Measurements from ENCODE around the gene MAZ.
"Not testable (repeated sequence)": the region's sequence is repeated elsewhere in the genome, so short reads cannot be mapped to it uniquely, and the experiment has no call there.

MAZ gene

DNA sequence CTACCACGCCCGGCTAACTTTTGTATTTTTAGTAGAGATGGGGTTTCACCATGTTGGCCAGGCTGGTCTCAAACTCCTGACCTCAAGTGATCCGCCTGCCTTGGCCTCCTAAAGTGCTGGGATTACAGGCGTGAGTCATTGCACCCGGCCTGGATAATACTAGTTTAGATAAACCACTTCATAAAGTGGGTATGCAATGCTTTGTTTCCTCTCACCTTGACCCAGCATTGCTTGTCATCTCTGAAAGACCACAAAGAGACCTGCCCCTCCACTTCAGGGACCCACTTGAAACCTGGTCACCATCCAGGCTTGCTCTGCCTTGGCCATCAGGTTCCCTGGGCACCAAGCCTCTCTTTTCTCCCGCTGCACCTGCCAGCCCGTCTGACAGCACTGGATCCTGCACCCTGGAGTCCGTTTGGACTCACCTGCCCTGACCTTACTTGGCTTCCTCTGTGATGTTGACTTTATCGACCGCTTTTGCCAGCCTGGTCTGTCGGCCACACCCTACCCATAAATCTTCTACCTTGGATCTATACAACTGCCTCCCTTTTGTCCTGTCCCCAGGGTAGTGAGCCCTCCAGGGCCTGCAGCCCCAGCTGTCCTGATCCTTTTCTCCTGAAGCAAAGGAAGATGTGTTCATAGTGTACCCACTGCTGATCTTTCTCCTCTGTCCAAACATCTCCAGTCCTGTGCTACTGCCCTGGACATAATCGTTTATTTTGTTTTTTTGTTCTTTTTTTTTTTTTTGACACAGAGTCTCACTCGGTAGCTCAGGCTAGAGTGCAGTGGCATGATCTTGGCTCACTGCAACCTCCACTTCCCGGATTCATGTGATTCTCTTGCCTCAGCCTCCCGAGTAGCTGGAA lies 40.9 kb upstream of the MAZ start:
- H3K4me3 ChIP-seq (ENCODE audit: low read depth, low read length), result no peak overlapping the region
- TF ChIP-seq CTCF (IDR thresholded peaks at IDR 0.05; ENCODE audit: low read depth, low read length), result no peak

GRCh38 chr16:29766571-29766970 lies 39.8 kb upstream of the MAZ start:
- H3K4me3 ChIP-seq (ENCODE audit: low read depth, low read length), result no peak overlapping the region
- TF ChIP-seq CTCF (IDR thresholded peaks at IDR 0.05; ENCODE audit: low read depth, low read length), result no peak

DNA sequence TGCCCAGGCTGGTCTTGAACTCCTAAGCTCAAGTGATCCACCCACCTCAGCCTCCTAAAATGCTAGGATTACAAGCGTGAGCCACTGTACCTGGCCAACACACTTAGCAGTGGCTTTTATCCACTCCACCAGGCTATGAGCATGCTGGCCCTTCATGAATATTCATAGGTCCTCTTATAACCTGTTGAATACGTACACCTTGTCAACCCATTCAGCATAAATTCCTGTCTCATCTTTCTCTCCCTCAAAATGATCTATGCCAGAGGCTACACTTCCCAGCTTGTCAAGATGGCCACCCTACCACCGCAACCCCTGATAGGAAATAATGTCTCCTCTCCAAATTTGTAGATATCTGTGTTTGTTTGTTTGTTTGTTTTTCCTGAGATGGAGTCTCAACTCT lies 39.3 kb upstream of the MAZ start:
- no peak overlapping the region for H3K4me3 ChIP-seq (ENCODE audit: low read depth, low read length)
- TF ChIP-seq CTCF (IDR thresholded peaks at IDR 0.05; ENCODE audit: low read depth, low read length), result no peak

DNA sequence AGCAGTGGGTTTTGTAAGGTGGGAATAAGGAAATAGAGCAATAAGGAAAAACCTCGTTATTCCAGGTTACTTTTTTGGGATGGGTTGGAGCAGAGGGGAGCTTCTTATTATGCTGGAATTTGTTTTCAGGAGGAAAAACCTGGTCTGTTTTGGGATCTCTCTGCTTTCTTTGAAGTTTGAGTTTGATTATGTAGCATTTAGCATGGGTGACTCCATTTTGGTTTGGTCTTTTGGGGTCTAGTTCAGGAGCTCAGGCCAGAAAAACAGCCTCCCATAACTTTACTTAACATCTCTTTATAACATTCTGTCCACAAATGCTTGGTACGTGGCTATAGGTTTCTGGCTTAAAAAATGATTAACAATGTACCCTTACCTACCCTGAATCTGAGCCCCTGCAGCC lies 36.8 kb upstream of the MAZ start:
- no peak for TF ChIP-seq CTCF (IDR thresholded peaks at IDR 0.05; ENCODE audit: low read depth, low read length)
- H3K4me3 ChIP-seq (ENCODE audit: low read depth, low read length), result no peak overlapping the region

DNA sequence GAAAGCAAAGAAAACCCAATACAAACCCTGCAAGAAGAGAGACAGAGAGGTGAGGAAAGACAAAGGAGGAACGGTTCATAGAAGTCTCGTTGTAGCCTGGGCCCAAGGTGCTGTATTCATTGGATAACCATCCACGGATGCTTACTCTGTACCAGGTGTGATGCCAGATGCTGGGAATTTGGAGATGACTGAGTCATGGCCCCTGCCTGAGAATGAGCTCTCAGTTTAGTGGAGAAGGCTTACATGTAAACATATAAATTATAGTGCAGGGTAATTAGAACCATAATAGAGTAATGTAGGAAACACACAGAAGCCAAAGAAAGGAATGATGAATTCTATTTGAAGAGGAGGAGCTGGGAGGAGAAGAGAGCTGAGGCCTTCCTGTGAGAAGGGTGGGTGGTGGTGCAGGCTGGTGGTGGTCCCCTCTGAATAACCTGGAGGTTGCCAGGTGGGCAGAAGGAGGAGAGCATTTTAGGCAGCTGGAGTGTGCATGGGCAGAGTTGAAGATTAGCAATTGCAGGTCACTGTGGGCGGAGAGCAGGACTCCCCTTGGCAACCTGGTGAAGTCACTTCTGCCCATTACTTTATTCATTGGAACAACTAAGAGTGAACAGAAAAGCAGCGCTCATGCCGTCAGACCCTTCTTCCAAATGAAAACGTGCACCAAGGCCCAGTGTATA lies 35.9 kb upstream of the MAZ start:
- no peak for TF ChIP-seq CTCF (IDR thresholded peaks at IDR 0.05; ENCODE audit: low read depth, low read length)
- H3K4me3 ChIP-seq (ENCODE audit: low read depth, low read length), result no peak overlapping the region

GRCh38 chr16:29772330-29772729 lies 34.0 kb upstream of the MAZ start:
- not testable (repeated sequence) for H3K4me3 ChIP-seq (ENCODE audit: low read depth, low read length)

GRCh38 chr16:29774730-29775129 lies 31.6 kb upstream of the MAZ start:
- H3K4me3 ChIP-seq (ENCODE audit: low read depth, low read length), result no peak overlapping the region
- no peak for TF ChIP-seq CTCF (IDR thresholded peaks at IDR 0.05; ENCODE audit: low read depth, low read length)

All from WI38 (cell line).